Endometrial microvascular endothelial cells (primary cell): ENCODE results near the gene MGLL. TPM values are rescaled to one million over a fixed set of nuclear protein-coding genes. Genes with fewer than 3 reads are reported as not detected.

Experiments used
- in situ Hi-C: cut with HindIII; loops from 2 replicates; pipeline ENCODE4 v1.10.0; 2017; ENCODE audit warnings: low sequenced_read_pairs, low pct_unique_long_range_greater_than_20kb; ENCODE audit errors: inconsistent ontology term
- total RNA-seq: library from RNA; depleted of rRNA; stranded (reverse); fragments of >200 nt; gene quantifications from one replicate; pipeline ENCODE4 v1.2.3, GENCODE V29; 2015; ENCODE audit errors: inconsistent ontology term

MGLL gene
- total RNA-seq, 1 donor from 2014 or later, result 138 TPM

GRCh38 chr3:127750226-127751031 is 71.9 kb downstream of the MGLL start:
- in situ Hi-C loops, result no loop called here

DNA sequence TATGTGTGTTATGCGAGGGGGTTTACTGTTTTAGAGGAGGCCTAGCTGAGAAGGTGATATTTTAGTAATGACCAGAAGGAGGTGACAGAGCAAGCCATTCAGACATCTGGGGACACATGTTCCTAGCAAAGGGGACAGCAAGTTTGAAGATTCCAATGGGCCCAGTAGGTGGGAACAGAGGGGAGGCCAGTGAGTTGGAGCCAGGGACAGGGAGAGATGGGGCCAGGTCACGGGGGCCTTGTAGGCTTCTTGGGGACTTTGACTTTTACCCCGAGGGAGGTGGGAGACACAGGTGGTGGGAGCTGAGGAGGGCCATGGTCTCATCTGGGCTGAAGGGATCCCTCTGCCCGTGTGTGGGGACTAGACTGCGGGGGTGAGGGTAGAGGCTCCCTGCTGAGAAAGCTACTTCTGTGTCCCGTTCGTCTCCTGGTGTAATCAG is 72.5 kb downstream of the MGLL start:
- in situ Hi-C loops, result no loop called here

DNA sequence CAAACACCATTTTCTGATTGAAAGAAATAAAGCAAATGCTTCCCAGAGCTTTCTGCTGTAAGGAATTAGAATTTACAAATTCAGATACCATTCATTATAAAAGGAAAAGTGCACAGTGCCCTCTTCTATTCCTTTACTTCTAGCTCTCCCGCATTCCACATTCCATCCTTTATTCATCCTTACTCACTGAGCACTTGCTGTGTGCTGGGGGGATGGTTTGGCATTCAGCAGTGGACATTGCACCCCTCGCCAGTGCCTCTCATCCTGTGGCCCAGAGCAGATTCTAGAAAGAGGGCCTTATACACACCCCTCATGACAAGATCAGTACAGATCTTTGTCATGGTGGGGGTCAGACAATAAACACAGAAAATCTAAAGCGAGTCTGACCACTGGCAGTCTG is 73.0 kb downstream of the MGLL start:
- in situ Hi-C loops, result no loop called here

- in situ Hi-C loops, result no loop called here
These were observed 73.5 kb downstream of the MGLL start for GRCh38 chr3:127748754-127749327.

- in situ Hi-C loops, result no loop called here
These were observed 74.4 kb downstream of the MGLL start for GRCh38 chr3:127747751-127748521.

GRCh38 chr3:127747066-127747465 is 75.2 kb downstream of the MGLL start:
- in situ Hi-C loops, result no loop called here

- in situ Hi-C loops, result no loop called here
These were observed 75.8 kb downstream of the MGLL start for GRCh38 chr3:127746400-127747057.

GRCh38 chr3:127745656-127746399 is 76.5 kb downstream of the MGLL start:
- in situ Hi-C loops, result no loop called here

- in situ Hi-C loops, result no loop called here
These were observed 77.4 kb downstream of the MGLL start for GRCh38 chr3:127744875-127745274.

GRCh38 chr3:127744253-127744815 is 78.0 kb downstream of the MGLL start:
- in situ Hi-C loops, result no loop called here

DNA sequence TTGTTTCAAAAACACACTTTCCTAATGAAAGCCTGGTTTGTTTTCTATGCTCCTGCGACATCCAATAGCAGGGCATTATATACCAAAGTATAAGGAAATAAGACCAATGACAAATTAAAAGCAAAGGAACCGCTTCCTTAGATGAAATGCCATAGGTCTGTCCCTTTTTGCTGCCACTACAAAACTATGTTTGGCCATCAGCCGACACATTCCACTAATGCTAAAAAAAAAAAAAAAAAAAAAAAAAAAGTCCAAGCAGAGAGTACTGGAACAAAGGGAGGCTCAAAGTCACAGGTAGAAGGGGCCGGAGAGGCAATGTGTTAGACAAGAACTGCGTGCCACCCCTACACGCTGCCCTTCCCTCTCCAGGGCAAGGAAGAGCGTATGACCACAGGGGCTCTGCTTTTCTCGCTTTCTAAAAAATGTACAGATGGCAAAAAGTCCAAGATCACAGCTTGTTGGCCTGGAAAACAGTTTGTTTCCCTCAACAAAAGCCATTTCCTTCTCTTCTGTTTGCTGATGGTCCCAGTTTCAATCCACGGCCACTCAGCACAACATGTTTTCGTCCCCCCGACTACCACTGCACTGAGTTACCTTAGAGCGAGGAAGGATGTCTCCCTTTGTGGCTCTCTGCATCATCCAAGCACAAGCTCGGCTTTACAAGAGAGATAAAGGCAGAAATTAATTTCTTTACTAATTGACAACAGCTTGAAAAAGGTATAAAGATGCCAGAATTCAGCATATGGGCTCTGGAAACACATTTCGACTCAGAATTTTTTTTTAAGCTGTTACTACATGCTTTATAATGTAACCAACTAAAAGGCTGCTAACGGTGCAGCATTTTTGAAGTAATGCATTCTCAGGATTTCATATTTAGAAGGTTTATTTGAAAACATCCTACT is 78.7 kb downstream of the MGLL start:
- in situ Hi-C loops, result no loop called here

DNA sequence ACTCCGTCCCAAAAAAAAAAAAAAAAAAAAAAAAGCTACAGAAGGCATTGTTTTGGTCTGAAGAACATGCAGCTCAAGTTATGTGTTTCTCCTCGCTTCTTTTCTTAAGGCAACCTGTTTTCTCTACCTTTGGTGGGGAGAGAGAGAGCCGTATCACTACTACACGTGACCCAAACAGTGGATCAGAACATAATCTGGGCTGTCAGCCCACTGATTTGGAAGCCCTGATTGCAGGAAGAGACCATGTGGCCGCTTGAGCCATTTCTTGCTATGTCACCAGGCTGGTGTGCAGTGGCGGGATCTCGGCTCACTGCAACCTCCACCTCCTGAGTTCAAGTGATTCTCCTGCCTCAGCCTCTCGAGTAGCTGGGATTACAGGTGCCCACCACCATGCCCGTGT is 79.7 kb downstream of the MGLL start:
- in situ Hi-C loops, result no loop called here

DNA sequence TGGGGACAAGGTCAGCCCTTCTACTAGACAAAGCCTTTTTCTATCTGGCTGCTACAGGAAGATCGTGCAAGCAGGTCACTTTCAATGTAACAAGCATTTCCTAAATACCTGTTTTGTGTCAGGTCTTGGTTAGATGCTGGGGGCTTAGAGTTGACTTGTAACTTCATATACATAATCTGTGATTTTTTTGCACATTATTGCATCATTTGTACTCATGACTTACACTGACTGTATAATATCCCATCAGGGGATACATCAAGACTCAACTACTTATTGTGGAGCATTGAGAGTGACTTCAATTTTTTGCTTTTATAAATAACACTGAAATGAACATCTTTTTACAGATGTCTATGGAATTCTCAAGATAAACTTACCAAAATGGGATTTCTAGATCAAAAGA is 80.6 kb downstream of the MGLL start:
- in situ Hi-C loops, result no loop called here

DNA sequence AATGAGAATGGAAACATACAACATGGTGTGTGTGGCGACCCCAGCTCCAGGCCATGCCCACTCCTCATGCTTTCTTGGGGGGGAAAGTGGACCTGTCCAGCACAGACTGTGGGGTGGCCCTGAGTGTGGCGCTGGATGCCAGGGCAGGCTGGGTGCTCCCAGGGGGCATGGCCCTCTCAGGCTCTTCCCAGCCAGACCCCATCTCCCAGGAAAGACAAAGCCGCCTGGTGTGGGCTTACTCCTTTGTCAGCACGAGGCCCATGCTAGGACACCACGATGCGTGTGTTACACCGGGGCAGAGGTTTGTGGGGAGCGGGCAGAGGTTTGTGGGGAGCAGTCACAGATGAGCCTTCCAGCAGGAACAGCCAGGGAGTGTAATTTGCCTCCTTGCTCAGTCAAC is 81.1 kb downstream of the MGLL start:
- in situ Hi-C loops, result no loop called here

- in situ Hi-C loops, result no loop called here
These were observed 82.0 kb downstream of the MGLL start for GRCh38 chr3:127740136-127740915.

GRCh38 chr3:127739347-127740135 is 82.8 kb downstream of the MGLL start:
- in situ Hi-C loops, result no loop called here
